GM19035 (cell line): ENCODE data around the gene FAM181A.

Source experiments
- ATAC-seq: cut with Tn5 transposase; IDR thresholded peaks from one replicate; pipeline ENCODE4 v1.9.1; 2021; ENCODE audit not compliant: unreplicated experiment

Gene FAM181A

GRCh38 chr14:93926873-93927799 is at the start of gene FAM181A:
TSS of gene FAM181A (plus strand) at chr14:93927344. CDS start at chr14:93928286, 942 bp downstream.
- no peak for ATAC-seq

- no peak for ATAC-seq
Observed at GRCh38 chr14:93878212-93878611, 48.9 kb upstream of the FAM181A start.

GRCh38 chr14:93878871-93879270 is 48.3 kb upstream of the FAM181A start:
- ATAC-seq = no peak

GRCh38 chr14:93879362-93879983 is 47.7 kb upstream of the FAM181A start:
- ATAC-seq = no peak

GRCh38 chr14:93880021-93880820 is 46.9 kb upstream of the FAM181A start:
- ATAC-seq = no peak

- ATAC-seq = no peak
Observed at GRCh38 chr14:93884950-93885349, 42.2 kb upstream of the FAM181A start.

GRCh38 chr14:93888995-93889394 is 38.1 kb upstream of the FAM181A start:
- ATAC-seq = no peak

- no peak for ATAC-seq
Observed at GRCh38 chr14:93889739-93890483, 37.2 kb upstream of the FAM181A start.

- no peak for ATAC-seq
Observed at GRCh38 chr14:93891756-93892504, 35.2 kb upstream of the FAM181A start.

GRCh38 chr14:93892505-93892839 is 34.7 kb upstream of the FAM181A start:
- no peak for ATAC-seq

- ATAC-seq = no peak
Observed at GRCh38 chr14:93892923-93893558, 34.1 kb upstream of the FAM181A start.

- ATAC-seq = no peak
Observed at GRCh38 chr14:93893661-93894261, 33.4 kb upstream of the FAM181A start.

GRCh38 chr14:93895023-93895604 is 32.0 kb upstream of the FAM181A start:
- no peak for ATAC-seq

- ATAC-seq = no peak
Observed at GRCh38 chr14:93897476-93897845, 29.7 kb upstream of the FAM181A start.

GRCh38 chr14:93898081-93898611 is 29.0 kb upstream of the FAM181A start:
- ATAC-seq = no peak

- ATAC-seq = no peak
Observed at GRCh38 chr14:93898731-93899130, 28.4 kb upstream of the FAM181A start.

- ATAC-seq = no peak
Observed at GRCh38 chr14:93901813-93902212, 25.3 kb upstream of the FAM181A start.

GRCh38 chr14:93902619-93903307 is 24.4 kb upstream of the FAM181A start:
- no peak for ATAC-seq
